Activated CD8-positive, alpha-beta T cell treated with anti-CD3 and anti-CD28 coated beads for 36 hours (primary cell): Measurements from ENCODE around the gene CES2. TPM values are rescaled to one million over a fixed set of nuclear protein-coding genes. Genes with fewer than 3 reads are reported as not detected.

Source experiments
- ATAC-seq: fragments of 200-7000 bp; cut with Tn5 transposase; one replicate; pipeline ENCODE4 v1.10.0; 2021; ENCODE audit warnings: mild to moderate bottlenecking, moderate library complexity
- CTCF ChIA-PET: fragments of 350-600 bp; sonication (Branson Sonifier 250); formaldehyde crosslinking; loops from one replicate; lab custom pipeline; 2021; ENCODE audit warnings: antibody characterized with exemption; lab: Charles Lee
- POLR2A ChIA-PET: fragments of 350-600 bp; sonication (Branson Sonifier 250); formaldehyde crosslinking; loops from one replicate; lab custom pipeline; 2021; ENCODE audit warnings: antibody characterized with exemption; lab: Charles Lee
- DNase-seq: peaks from one replicate; pipeline ENCODE4 v3.0.0-alpha.2; 2020
- H3K27ac Mint-ChIP-seq: one replicate; pipeline ENCODE4 v1.8.0; 2021; ENCODE audit warnings: mild to moderate bottlenecking, mixed read lengths
- H3K27me3 Mint-ChIP-seq: one replicate; pipeline ENCODE4 v1.8.0; 2021; ENCODE audit warnings: mixed read lengths
- H3K36me3 Mint-ChIP-seq: one replicate; pipeline ENCODE4 v1.8.0; 2021; ENCODE audit warnings: low read depth, mixed read lengths
- H3K4me1 Mint-ChIP-seq: one replicate; pipeline ENCODE4 v1.8.0; 2021; ENCODE audit warnings: low read depth, mixed read lengths
- H3K4me3 Mint-ChIP-seq: one replicate; pipeline ENCODE4 v1.8.0; 2021; ENCODE audit warnings: mild to moderate bottlenecking, moderate library complexity, mixed read lengths
- H3K9me3 Mint-ChIP-seq: one replicate; pipeline ENCODE4 v1.8.0; 2021; ENCODE audit warnings: mixed read lengths
- CTCF ChIP-seq: fragments of 200-600 bp; IDR thresholded peaks from one replicate; pipeline ENCODE4 v1.8.0; 2022; ENCODE audit warnings: antibody characterized with exemption, mild to moderate bottlenecking
- intact Hi-C: fragments of 100-400 bp; cut with micrococcal nuclease; formaldehyde crosslinking; loops from one replicate; pipeline ENCODE4 v1.10.0; 2022
- total RNA-seq, 2 experiments: library from RNA; stranded (reverse); gene quantifications; one replicate each; pipeline ENCODE4 v1.2.3, GENCODE V29; 2021

Gene CES2
- total RNA-seq, 2 experiments from 2014 or later = 24.7 to 24.9 TPM

GRCh38 chr16:66948134-66948836 is 13.0 kb downstream of the CES2 start:
- intact Hi-C loops = no loop called here
- TF ChIP-seq CTCF = no peak
- Mint-ChIP-seq H3K27ac (no peak overlapping the region), H3K4me3 (peak overlapping the region; percentile 79), H3K4me1 (peaks cover 22% of the 10 kb centered on the region), H3K27me3 (peaks cover 39% of the 10 kb centered on the region), H3K36me3 (no peaks in the 10 kb centered on the region), H3K9me3 (no peaks in the 10 kb centered on the region)
- ATAC-seq (peak; percentile 26), DNase-seq (no peak)
- ChIA-PET CTCF (interaction anchor here (1.1 to 2.8 kb wide), 3 partner anchors 13 to 207 kb away, joined by 4 to 12 read pairs (median 10); partner anchors contain the start of gene CES3), POLR2A (no interaction called here)

GRCh38 chr16:66948837-66949225 is 13.5 kb downstream of the CES2 start:
- ChIA-PET CTCF (interaction anchor here (2.4 to 2.8 kb wide), 2 partner anchors 13 to 206 kb away, joined by 10 to 12 read pairs; partner anchors contain the start of gene CES3), POLR2A (no interaction called here)
- ATAC-seq (no peak), DNase-seq (no peak)
- no peak for TF ChIP-seq CTCF
- Mint-ChIP-seq H3K4me1 (peaks cover 22% of the 10 kb centered on the region), H3K36me3 (no peaks in the 10 kb centered on the region), H3K27me3 (peaks cover 40% of the 10 kb centered on the region), H3K27ac (no peak overlapping the region), H3K4me3 (peak overlapping the region; percentile 79), H3K9me3 (no peaks in the 10 kb centered on the region)
- intact Hi-C loops = no loop called here

- Mint-ChIP-seq H3K4me1 (peaks cover 22% of the 10 kb centered on the region), H3K4me3 (no peak overlapping the region), H3K9me3 (no peaks in the 10 kb centered on the region), H3K27ac (no peak overlapping the region), H3K27me3 (peaks cover 43% of the 10 kb centered on the region), H3K36me3 (no peaks in the 10 kb centered on the region)
- ChIA-PET CTCF (interaction anchor here (2.4 to 2.8 kb wide), 2 partner anchors 12 to 206 kb away, joined by 10 to 12 read pairs; partner anchors contain the start of gene CES3), POLR2A (no interaction called here)
- DNase-seq (no peak), ATAC-seq (no peak)
- intact Hi-C loops = no loop called here
- no peak for TF ChIP-seq CTCF
Observed at GRCh38 chr16:66949472-66949871, 14.2 kb downstream of the CES2 start.

- intact Hi-C loops = loop anchor here (5.0 kb wide), 1 partner anchor 207 kb away; the partner anchor contains the start of genes FBXL8 and TRADD
- ChIA-PET CTCF (interaction anchor here (1.0 to 2.8 kb wide), 3 partner anchors 11 to 205 kb away, joined by 3 to 12 read pairs (median 10); partner anchors contain the start of gene CES3), POLR2A (interaction anchor here (1.6 kb wide), 1 partner anchor 16 kb away, joined by 4 read pairs; the partner anchor contains the start of gene CIAO2B)
- H3K4me3 Mint-ChIP-seq = no peak overlapping the region
- peaks cover 22% of the 10 kb centered on the region for H3K4me1 Mint-ChIP-seq
- no peak overlapping the region for H3K27ac Mint-ChIP-seq
- no peak for DNase-seq
- H3K27me3 Mint-ChIP-seq = peaks cover 43% of the 10 kb centered on the region
- ATAC-seq = no peak
- TF ChIP-seq CTCF = no peak
- no peaks in the 10 kb centered on the region for H3K36me3 Mint-ChIP-seq
- no peaks in the 10 kb centered on the region for H3K9me3 Mint-ChIP-seq
Observed at GRCh38 chr16:66950437-66950836, 15.1 kb downstream of the CES2 start.
